ENCODE data around the gene EPHB1. TPM values are rescaled to one million over a fixed set of nuclear protein-coding genes. Genes with fewer than 3 reads are reported as not detected.

EPHB1 gene
- total RNA-seq, 5 donors from 2014 or later (not counting 1 experiment from before 2014, with no cell fraction given), result 0.28 to 0.72 (median 0.31) TPM; not detected in 1

GRCh38 chr3:135136361-135137100 is 341.5 kb downstream of the EPHB1 start:
- 57% methylated on average over 1 of the region's 3 CpGs for WGBS (ENCODE audit: insufficient coverage)
- POLR2A ChIA-PET, result no interaction called here
- Mint-ChIP-seq H3K27ac (no peak overlapping the region), H3K9me3 (no peaks in the 10 kb centered on the region), H3K36me3 (no peaks in the 10 kb centered on the region), H3K27me3 (peaks cover 0 to 3% of the 10 kb centered on the region in 2 donors), H3K4me3 (no peak overlapping the region), H3K4me1 (no peaks in the 10 kb centered on the region)
- CTCF ChIA-PET, result no interaction called here
- DNase-seq (no peak), ATAC-seq (replicated peaks in 1 of 4) (no peak)
- H3K27me3 ChIP-seq (replicated peaks in 1 of 2; ENCODE audit: control insufficient read depth in 2 of 2, extremely low read depth in 1 of 2, insufficient read depth in 2 of 2, low read length in 1 of 2), result peaks cover 0 to 3% of the 10 kb centered on the region in 2 experiments
- no peak overlapping the region for H3K4me3 ChIP-seq (ENCODE audit: control insufficient read depth in 1 of 2, extremely low read depth in 1 of 2, low read length in 1 of 2)
- H3K36me3 ChIP-seq (ENCODE audit: control insufficient read depth in 2 of 2, extremely low read depth in 1 of 2, insufficient read depth in 1 of 2, low read length in 1 of 2), result no peaks in the 10 kb centered on the region
- no peaks in the 10 kb centered on the region for H3K4me1 ChIP-seq (ENCODE audit: control insufficient read depth in 1 of 2, extremely low read depth in 1 of 2, insufficient read depth in 2 of 2, low read length in 2 of 2)
- no peaks in the 10 kb centered on the region for H3K9me3 ChIP-seq
- no peak overlapping the region for H3K27ac ChIP-seq (ENCODE audit: low read length)

GRCh38 chr3:135137296-135137695 is 342.2 kb downstream of the EPHB1 start:
- WGBS (ENCODE audit: insufficient coverage), result 71% methylated on average over 1 of the region's 2 CpGs
- Histone ChIP-seq H3K4me3 (ENCODE audit: control insufficient read depth in 1 of 2, extremely low read depth in 1 of 2, low read length in 1 of 2) (no peak overlapping the region), H3K4me1 (ENCODE audit: control insufficient read depth in 1 of 2, extremely low read depth in 1 of 2, insufficient read depth in 2 of 2, low read length in 2 of 2) (no peaks in the 10 kb centered on the region), H3K27me3 (replicated peaks in 1 of 2; ENCODE audit: control insufficient read depth in 2 of 2, extremely low read depth in 1 of 2, insufficient read depth in 2 of 2, low read length in 1 of 2) (peaks cover 0 to 6% of the 10 kb centered on the region in 2 experiments), H3K9me3 (no peaks in the 10 kb centered on the region), H3K27ac (ENCODE audit: low read length) (no peak overlapping the region), H3K36me3 (ENCODE audit: control insufficient read depth in 2 of 2, extremely low read depth in 1 of 2, insufficient read depth in 1 of 2, low read length in 1 of 2) (no peaks in the 10 kb centered on the region)
- ChIA-PET CTCF (no interaction called here), POLR2A (no interaction called here)
- no peak for DNase-seq
- H3K36me3 Mint-ChIP-seq, result no peaks in the 10 kb centered on the region
- no peaks in the 10 kb centered on the region for H3K4me1 Mint-ChIP-seq
- no peak overlapping the region for H3K27ac Mint-ChIP-seq
- H3K9me3 Mint-ChIP-seq, result no peaks in the 10 kb centered on the region
- H3K4me3 Mint-ChIP-seq, result no peak overlapping the region
- peaks cover 0 to 3% of the 10 kb centered on the region in 2 donors for H3K27me3 Mint-ChIP-seq
- no peak for ATAC-seq (replicated peaks in 1 of 4)

- ATAC-seq (replicated peaks in 1 of 4), result no peak
- Mint-ChIP-seq H3K4me1 (no peaks in the 10 kb centered on the region), H3K27me3 (peaks cover 0 to 3% of the 10 kb centered on the region in 2 donors), H3K9me3 (no peaks in the 10 kb centered on the region), H3K36me3 (no peaks in the 10 kb centered on the region), H3K27ac (no peak overlapping the region), H3K4me3 (no peak overlapping the region)
- no peaks in the 10 kb centered on the region for H3K36me3 ChIP-seq (ENCODE audit: control insufficient read depth in 2 of 2, extremely low read depth in 1 of 2, insufficient read depth in 1 of 2, low read length in 1 of 2)
- ChIA-PET POLR2A (no interaction called here), CTCF (no interaction called here)
- no CpG with 5 or more reads among the region's 4 CpGs for WGBS (ENCODE audit: insufficient coverage)
- no peak for DNase-seq
- no peak overlapping the region for H3K4me3 ChIP-seq (ENCODE audit: control insufficient read depth in 1 of 2, extremely low read depth in 1 of 2, low read length in 1 of 2)
- H3K27me3 ChIP-seq (replicated peaks in 1 of 2; ENCODE audit: control insufficient read depth in 2 of 2, extremely low read depth in 1 of 2, insufficient read depth in 2 of 2, low read length in 1 of 2), result peaks cover 0 to 6% of the 10 kb centered on the region in 2 experiments
- no peaks in the 10 kb centered on the region for H3K9me3 ChIP-seq
- no peaks in the 10 kb centered on the region for H3K4me1 ChIP-seq (ENCODE audit: control insufficient read depth in 1 of 2, extremely low read depth in 1 of 2, insufficient read depth in 2 of 2, low read length in 2 of 2)
- H3K27ac ChIP-seq (ENCODE audit: low read length), result no peak overlapping the region
Measured at GRCh38 chr3:135138776-135139175, 343.7 kb downstream of the EPHB1 start.

GRCh38 chr3:135140591-135140990 is 345.5 kb downstream of the EPHB1 start:
- H3K4me3 Mint-ChIP-seq, result no peak overlapping the region
- H3K36me3 Mint-ChIP-seq, result no peaks in the 10 kb centered on the region

GRCh38 chr3:135141160-135141559 is 346.1 kb downstream of the EPHB1 start:
- peaks cover 0 to 6% of the 10 kb centered on the region in 2 experiments for H3K27me3 ChIP-seq (replicated peaks in 1 of 2; ENCODE audit: control insufficient read depth in 2 of 2, extremely low read depth in 1 of 2, insufficient read depth in 2 of 2, low read length in 1 of 2)
- H3K4me1 ChIP-seq (ENCODE audit: control insufficient read depth in 1 of 2, extremely low read depth in 1 of 2, insufficient read depth in 2 of 2, low read length in 2 of 2), result no peaks in the 10 kb centered on the region
- no peak overlapping the region for H3K27ac Mint-ChIP-seq
- POLR2A ChIA-PET, result interaction anchor here in 1 of 2 donors (0.6 kb wide), 1 partner anchor 90 kb away, joined by 3 read pairs; no protein-coding TSS in a partner anchor
- H3K4me3 ChIP-seq (ENCODE audit: control insufficient read depth in 1 of 2, extremely low read depth in 1 of 2, low read length in 1 of 2), result no peak overlapping the region
- H3K4me3 Mint-ChIP-seq, result no peak overlapping the region
- DNase-seq (no peak), ATAC-seq (replicated peaks in 1 of 4) (no peak)
- H3K4me1 Mint-ChIP-seq, result no peaks in the 10 kb centered on the region
- no peak overlapping the region for H3K27ac ChIP-seq (ENCODE audit: low read length)
- no peaks in the 10 kb centered on the region for H3K36me3 Mint-ChIP-seq
- no peaks in the 10 kb centered on the region for H3K27me3 Mint-ChIP-seq
- CTCF ChIA-PET, result no interaction called here
- H3K9me3 ChIP-seq, result no peaks in the 10 kb centered on the region
- no peaks in the 10 kb centered on the region for H3K9me3 Mint-ChIP-seq
- no peaks in the 10 kb centered on the region for H3K36me3 ChIP-seq (ENCODE audit: control insufficient read depth in 2 of 2, extremely low read depth in 1 of 2, insufficient read depth in 1 of 2, low read length in 1 of 2)
- 93% methylated on average over 3 of the region's 5 CpGs for WGBS (ENCODE audit: insufficient coverage)

More at GRCh38 chr3:135140591-135140990, 345.5 kb downstream of the EPHB1 start:
- H3K27ac Mint-ChIP-seq, result no peak overlapping the region
- no peak for DNase-seq
- Histone ChIP-seq H3K9me3 (no peaks in the 10 kb centered on the region), H3K27me3 (replicated peaks in 1 of 2; ENCODE audit: control insufficient read depth in 2 of 2, extremely low read depth in 1 of 2, insufficient read depth in 2 of 2, low read length in 1 of 2) (peaks cover 0 to 6% of the 10 kb centered on the region in 2 experiments), H3K27ac (ENCODE audit: low read length) (no peak overlapping the region), H3K4me3 (ENCODE audit: control insufficient read depth in 1 of 2, extremely low read depth in 1 of 2, low read length in 1 of 2) (no peak overlapping the region), H3K4me1 (ENCODE audit: control insufficient read depth in 1 of 2, extremely low read depth in 1 of 2, insufficient read depth in 2 of 2, low read length in 2 of 2) (no peaks in the 10 kb centered on the region), H3K36me3 (ENCODE audit: control insufficient read depth in 2 of 2, extremely low read depth in 1 of 2, insufficient read depth in 1 of 2, low read length in 1 of 2) (no peaks in the 10 kb centered on the region)
- H3K4me1 Mint-ChIP-seq, result no peaks in the 10 kb centered on the region
- CTCF ChIA-PET, result no interaction called here
- WGBS (ENCODE audit: insufficient coverage), result 100% methylated on average over 2 of the region's 3 CpGs
- H3K27me3 Mint-ChIP-seq, result no peaks in the 10 kb centered on the region
- H3K9me3 Mint-ChIP-seq, result no peaks in the 10 kb centered on the region
- ATAC-seq (replicated peaks in 1 of 4), result no peak
- POLR2A ChIA-PET, result no interaction called here

GRCh38 chr3:135141672-135142071 is 346.6 kb downstream of the EPHB1 start:
- H3K4me3 ChIP-seq (ENCODE audit: control insufficient read depth in 1 of 2, extremely low read depth in 1 of 2, low read length in 1 of 2), result no peak overlapping the region
- Mint-ChIP-seq H3K27ac (no peak overlapping the region), H3K4me1 (no peaks in the 10 kb centered on the region), H3K9me3 (no peaks in the 10 kb centered on the region), H3K36me3 (no peaks in the 10 kb centered on the region), H3K27me3 (no peaks in the 10 kb centered on the region), H3K4me3 (no peak overlapping the region)
- DNase-seq, result no peak
- no peak for ATAC-seq (replicated peaks in 1 of 4)
- no peak overlapping the region for H3K27ac ChIP-seq (ENCODE audit: low read length)
- peaks cover 0 to 6% of the 10 kb centered on the region in 2 experiments for H3K27me3 ChIP-seq (replicated peaks in 1 of 2; ENCODE audit: control insufficient read depth in 2 of 2, extremely low read depth in 1 of 2, insufficient read depth in 2 of 2, low read length in 1 of 2)
- ChIA-PET POLR2A (interaction anchor here in 1 of 2 donors (0.6 kb wide), 1 partner anchor 91 kb away, joined by 3 read pairs; no protein-coding TSS in a partner anchor), CTCF (no interaction called here)
- no peaks in the 10 kb centered on the region for H3K4me1 ChIP-seq (ENCODE audit: control insufficient read depth in 1 of 2, extremely low read depth in 1 of 2, insufficient read depth in 2 of 2, low read length in 2 of 2)
- no peaks in the 10 kb centered on the region for H3K36me3 ChIP-seq (ENCODE audit: control insufficient read depth in 2 of 2, extremely low read depth in 1 of 2, insufficient read depth in 1 of 2, low read length in 1 of 2)
- no peaks in the 10 kb centered on the region for H3K9me3 ChIP-seq
- WGBS (ENCODE audit: insufficient coverage), result 75% methylated on average over 2 of the region's 2 CpGs

Measured in T-cell (primary cell).